ENCODE measurements around the gene LBX1.

- no peak for TF ChIP-seq CTCF (IDR thresholded peaks at IDR 0.05)
- no peak for TF ChIP-seq POLR2A (IDR thresholded peaks at IDR 0.05)
Measured at GRCh38 chr10:101189461-101190401, 39.5 kb downstream of the LBX1 start.

All from uterus (tissue), 2 donors.